ENCODE measurements around the gene APOL1. TPM values are rescaled to one million over a fixed set of nuclear protein-coding genes. Genes with fewer than 3 reads are reported as not detected.

Gene APOL1
- polyA plus RNA-seq, 1 donor from 2014 or later: not detected

DNA sequence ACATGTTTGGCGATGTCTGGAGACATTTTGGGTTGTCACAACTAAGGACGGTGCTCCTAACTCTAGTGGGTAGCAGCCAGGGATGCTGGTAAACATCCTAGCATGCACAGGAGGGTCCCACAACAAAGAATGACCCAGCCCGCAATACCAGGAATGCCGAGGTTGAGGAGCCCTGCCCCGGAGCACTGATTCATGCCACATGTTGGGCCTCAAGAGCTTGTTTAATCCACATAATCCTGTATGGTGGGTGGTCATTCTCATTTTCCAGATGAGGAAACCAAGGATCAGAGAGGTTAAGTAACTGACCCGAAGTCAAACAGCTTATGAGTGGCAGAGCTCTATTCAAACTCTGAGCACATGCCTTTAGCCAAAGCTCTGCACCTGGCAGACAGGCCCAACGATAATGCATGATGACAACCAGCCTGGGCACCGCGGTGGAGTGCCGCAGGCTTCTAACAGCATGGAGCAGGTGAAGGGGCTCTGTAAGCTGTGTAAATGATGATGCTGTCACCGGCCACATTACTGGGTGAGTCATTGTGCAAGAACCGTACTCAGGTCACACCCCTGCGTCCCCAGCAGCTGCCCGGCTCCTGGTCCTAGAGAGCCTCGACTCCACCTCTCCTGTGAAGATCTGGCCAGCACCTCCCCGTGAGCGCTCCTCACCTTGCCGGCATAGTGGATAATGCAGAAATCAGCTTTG lies 58.6 kb downstream of the APOL1 start:
- TF ChIP-seq EP300 (conservative IDR thresholded peaks at IDR 0.05; ENCODE audit: poor library complexity, severe bottlenecking) (no peak), POLR2AphosphoS5 (IDR thresholded peaks at IDR 0.05) (no peak)
- H4K20me1 ChIP-seq (ENCODE audit: insufficient read depth): no peaks in the 10 kb centered on the region
- H3K79me2 ChIP-seq (replicated peaks; ENCODE audit: insufficient read depth, low read length): no peaks in the 10 kb centered on the region

DNA sequence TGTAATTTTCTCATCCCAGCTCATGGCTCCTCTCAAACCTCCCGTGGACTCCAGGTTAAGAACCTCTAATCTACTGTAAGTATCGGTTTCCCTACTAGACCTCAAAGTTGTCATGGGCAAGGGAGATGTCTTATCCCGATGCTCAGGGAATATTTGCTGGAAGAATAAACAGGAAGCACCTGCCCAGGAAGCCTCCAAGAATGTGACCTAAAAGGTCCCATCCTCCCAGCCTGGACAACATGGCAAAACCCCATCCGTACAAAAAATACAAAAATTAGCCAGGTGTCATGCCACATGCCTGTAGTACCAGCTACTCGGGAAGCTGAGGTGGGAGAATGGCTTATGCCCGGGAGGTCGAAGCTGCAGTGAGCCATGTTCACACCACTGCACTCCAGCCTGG lies 62.4 kb downstream of the APOL1 start:
- no peak overlapping the region for H3K27ac ChIP-seq (ENCODE audit: low read length)
- H3K79me2 ChIP-seq (replicated peaks; ENCODE audit: insufficient read depth, low read length): no peaks in the 10 kb centered on the region
- H2AFZ ChIP-seq (ENCODE audit: low read depth, low read length): no peak overlapping the region
- no peaks in the 10 kb centered on the region for H3F3A ChIP-seq (ENCODE audit: insufficient read depth, low read length, poor library complexity, severe bottlenecking)
- no peaks in the 10 kb centered on the region for H4K20me1 ChIP-seq (ENCODE audit: insufficient read depth)
- H3K4me2 ChIP-seq (ENCODE audit: low read length): no peak overlapping the region
- no peak for TF ChIP-seq SMC3 (conservative IDR thresholded peaks at IDR 0.05; ENCODE audit: poor library complexity)
- no peak for TF ChIP-seq POLR2AphosphoS5 (IDR thresholded peaks at IDR 0.05)
- TF ChIP-seq MXI1 (conservative IDR thresholded peaks at IDR 0.05; ENCODE audit: poor library complexity, severe bottlenecking): no peak
- no peak for TF ChIP-seq EZH2 (IDR thresholded peaks at IDR 0.05; ENCODE audit: borderline replicate concordance, insufficient read depth, low read length, poor library complexity, severe bottlenecking)
- no peak for TF ChIP-seq RAD21 (conservative IDR thresholded peaks at IDR 0.05)
- no peak for TF ChIP-seq EP300 (conservative IDR thresholded peaks at IDR 0.05; ENCODE audit: poor library complexity, severe bottlenecking)
- TF ChIP-seq TAF1 (IDR thresholded peaks at IDR 0.05; ENCODE audit: low read depth): no peak
- TF ChIP-seq, protein P1, sequence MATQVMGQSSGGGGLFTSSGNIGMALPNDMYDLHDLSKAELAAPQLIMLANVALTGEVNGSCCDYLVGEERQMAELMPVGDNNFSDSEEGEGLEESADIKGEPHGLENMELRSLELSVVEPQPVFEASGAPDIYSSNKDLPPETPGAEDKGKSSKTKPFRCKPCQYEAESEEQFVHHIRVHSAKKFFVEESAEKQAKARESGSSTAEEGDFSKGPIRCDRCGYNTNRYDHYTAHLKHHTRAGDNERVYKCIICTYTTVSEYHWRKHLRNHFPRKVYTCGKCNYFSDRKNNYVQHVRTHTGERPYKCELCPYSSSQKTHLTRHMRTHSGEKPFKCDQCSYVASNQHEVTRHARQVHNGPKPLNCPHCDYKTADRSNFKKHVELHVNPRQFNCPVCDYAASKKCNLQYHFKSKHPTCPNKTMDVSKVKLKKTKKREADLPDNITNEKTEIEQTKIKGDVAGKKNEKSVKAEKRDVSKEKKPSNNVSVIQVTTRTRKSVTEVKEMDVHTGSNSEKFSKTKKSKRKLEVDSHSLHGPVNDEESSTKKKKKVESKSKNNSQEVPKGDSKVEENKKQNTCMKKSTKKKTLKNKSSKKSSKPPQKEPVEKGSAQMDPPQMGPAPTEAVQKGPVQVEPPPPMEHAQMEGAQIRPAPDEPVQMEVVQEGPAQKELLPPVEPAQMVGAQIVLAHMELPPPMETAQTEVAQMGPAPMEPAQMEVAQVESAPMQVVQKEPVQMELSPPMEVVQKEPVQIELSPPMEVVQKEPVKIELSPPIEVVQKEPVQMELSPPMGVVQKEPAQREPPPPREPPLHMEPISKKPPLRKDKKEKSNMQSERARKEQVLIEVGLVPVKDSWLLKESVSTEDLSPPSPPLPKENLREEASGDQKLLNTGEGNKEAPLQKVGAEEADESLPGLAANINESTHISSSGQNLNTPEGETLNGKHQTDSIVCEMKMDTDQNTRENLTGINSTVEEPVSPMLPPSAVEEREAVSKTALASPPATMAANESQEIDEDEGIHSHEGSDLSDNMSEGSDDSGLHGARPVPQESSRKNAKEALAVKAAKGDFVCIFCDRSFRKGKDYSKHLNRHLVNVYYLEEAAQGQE (IDR thresholded peaks at IDR 0.05; ENCODE audit: borderline replicate concordance): no peak
- TF ChIP-seq, protein P2, sequence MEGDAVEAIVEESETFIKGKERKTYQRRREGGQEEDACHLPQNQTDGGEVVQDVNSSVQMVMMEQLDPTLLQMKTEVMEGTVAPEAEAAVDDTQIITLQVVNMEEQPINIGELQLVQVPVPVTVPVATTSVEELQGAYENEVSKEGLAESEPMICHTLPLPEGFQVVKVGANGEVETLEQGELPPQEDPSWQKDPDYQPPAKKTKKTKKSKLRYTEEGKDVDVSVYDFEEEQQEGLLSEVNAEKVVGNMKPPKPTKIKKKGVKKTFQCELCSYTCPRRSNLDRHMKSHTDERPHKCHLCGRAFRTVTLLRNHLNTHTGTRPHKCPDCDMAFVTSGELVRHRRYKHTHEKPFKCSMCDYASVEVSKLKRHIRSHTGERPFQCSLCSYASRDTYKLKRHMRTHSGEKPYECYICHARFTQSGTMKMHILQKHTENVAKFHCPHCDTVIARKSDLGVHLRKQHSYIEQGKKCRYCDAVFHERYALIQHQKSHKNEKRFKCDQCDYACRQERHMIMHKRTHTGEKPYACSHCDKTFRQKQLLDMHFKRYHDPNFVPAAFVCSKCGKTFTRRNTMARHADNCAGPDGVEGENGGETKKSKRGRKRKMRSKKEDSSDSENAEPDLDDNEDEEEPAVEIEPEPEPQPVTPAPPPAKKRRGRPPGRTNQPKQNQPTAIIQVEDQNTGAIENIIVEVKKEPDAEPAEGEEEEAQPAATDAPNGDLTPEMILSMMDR (IDR thresholded peaks at IDR 0.05; ENCODE audit: poor library complexity, severe bottlenecking): no peak
- H3K9ac ChIP-seq (ENCODE audit: low read length): no peak overlapping the region
- no peaks in the 10 kb centered on the region for H3K27me3 ChIP-seq (ENCODE audit: insufficient read depth, low read depth, low read length)
- no peak overlapping the region for H3K4me3 ChIP-seq (ENCODE audit: low read length)
- no peaks in the 10 kb centered on the region for H3K9me3 ChIP-seq (ENCODE audit: low read length)
- H3K9me2 ChIP-seq (ENCODE audit: insufficient read depth, low read length): no peaks in the 10 kb centered on the region
- no peaks in the 10 kb centered on the region for H3K36me3 ChIP-seq (ENCODE audit: insufficient read depth, low read length)

More for the DNA sequence above, 58.6 kb downstream of the APOL1 start:
- no peaks in the 10 kb centered on the region for H3K27me3 ChIP-seq (ENCODE audit: insufficient read depth, low read depth, low read length)
- no peak overlapping the region for H2AFZ ChIP-seq (ENCODE audit: low read depth, low read length)
- H3K4me2 ChIP-seq (ENCODE audit: low read length): no peak overlapping the region
- H3K4me3 ChIP-seq (ENCODE audit: low read length): no peak overlapping the region
- no peaks in the 10 kb centered on the region for H3K9me2 ChIP-seq (ENCODE audit: insufficient read depth, low read length)
- H3K36me3 ChIP-seq (ENCODE audit: insufficient read depth, low read length): no peaks in the 10 kb centered on the region
- H3F3A ChIP-seq (ENCODE audit: insufficient read depth, low read length, poor library complexity, severe bottlenecking): no peaks in the 10 kb centered on the region
- H3K9ac ChIP-seq (ENCODE audit: low read length): no peak overlapping the region
- H3K27ac ChIP-seq (ENCODE audit: low read length): no peak overlapping the region
- no peaks in the 10 kb centered on the region for H3K9me3 ChIP-seq (ENCODE audit: low read length)
